GM19193 (cell line): ENCODE measurements around the gene STMP1.

Experiments
- POLR2A ChIP-seq: IDR thresholded peaks from 4 replicates; pipeline ENCODE4 v1.6.1; 2011; ENCODE audit not compliant: insufficient read depth, insufficient read length; ENCODE audit errors: extremely low read depth

The STMP1 gene

DNA sequence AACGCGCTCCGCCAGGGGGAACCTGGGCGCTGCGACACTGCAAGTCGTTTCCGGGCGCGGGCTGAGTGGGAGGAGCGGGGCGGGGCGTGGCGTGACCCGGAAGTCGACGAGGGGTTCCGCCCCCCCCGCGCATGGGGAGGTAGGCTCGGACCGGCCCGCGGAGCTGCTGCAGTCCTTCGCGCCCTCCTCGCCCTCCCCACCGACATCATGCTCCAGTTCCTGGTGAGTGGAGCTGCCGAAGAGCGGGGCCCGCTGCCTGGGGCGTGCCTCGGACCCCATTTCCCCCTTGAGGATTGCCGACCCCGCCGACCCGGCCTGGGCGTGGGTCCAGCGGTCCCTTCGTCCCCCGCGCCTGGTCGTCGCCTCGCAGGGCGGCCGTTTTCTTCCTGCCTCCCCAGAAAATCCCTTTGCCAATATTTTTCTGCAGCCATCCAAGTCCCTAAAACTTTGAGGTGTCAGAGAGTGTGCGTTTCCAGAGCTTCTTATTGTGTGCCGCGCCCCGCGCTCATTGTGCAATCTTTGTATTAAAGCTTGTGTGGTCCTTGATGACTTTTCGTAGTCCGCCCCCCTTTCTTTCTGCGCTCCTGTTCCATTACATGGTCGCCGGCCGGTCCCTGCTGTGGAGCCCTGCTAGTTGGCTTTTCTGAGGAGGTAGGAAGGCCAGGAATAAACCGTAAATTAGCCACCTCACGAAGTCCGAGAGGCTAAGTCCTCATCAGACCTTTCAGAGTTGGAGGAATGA, at the start of gene STMP1:
Gene STMP1 (plus strand): TSS at position 142 of the 742 bp plus-strand sequence.
- peak; percentile 95 for TF ChIP-seq POLR2A

DNA sequence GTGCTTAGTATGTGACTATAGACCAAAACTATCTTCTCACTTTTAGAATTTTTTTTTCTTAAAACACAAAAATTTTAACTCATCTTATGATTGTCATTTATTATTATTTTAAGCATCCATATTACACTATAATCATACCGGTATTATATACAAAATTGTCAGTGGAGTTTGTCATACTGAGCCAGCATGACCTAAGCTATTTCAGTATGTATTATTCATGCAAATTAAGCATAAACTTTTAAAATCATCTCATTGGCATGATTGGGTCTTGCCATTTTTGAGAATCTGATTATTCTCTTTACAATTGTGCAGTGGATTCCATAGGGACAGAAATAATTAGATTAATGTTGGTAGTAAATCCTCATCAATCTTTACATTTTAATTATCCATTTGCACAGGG, 46.2 kb upstream of the STMP1 start:
- no peak for TF ChIP-seq POLR2A

DNA sequence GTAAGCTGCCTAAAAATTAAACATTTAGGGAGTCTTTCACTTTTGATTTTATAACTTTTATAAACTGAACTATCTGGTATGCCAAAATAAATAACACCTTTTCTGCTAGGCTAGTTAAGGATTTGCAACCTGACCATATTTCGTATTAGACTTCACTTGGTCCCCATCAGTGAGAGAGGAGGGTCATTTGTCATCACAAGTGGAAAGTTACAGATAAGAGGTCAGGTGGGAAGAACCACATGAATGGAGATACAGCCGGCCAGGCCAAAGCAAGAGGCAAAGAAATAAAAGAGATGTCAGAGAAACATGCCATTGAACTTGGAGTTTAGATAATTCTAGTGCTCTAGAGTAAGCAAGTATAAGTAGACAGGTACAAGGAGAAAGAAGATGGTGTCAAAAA, 44.5 kb upstream of the STMP1 start:
- no peak for TF ChIP-seq POLR2A

DNA sequence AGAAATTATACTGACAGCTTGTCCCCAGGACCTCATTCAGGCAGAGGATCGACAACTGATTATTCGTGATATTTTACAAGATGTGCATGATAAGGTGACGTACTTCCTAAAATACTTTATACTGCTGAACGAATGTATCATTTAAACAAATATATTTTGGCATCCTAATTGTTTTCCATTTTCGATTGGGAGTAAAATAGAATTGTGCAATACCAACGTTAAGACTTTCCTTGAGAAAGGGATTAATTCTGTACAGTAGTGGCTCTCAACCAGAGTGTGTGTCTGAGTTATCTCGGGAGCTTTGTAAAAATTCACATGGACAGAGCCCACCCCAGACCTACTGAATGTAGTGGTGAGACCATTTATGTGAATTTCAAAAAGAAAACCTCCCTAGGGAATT, 43.8 kb upstream of the STMP1 start:
- TF ChIP-seq POLR2A: no peak

DNA sequence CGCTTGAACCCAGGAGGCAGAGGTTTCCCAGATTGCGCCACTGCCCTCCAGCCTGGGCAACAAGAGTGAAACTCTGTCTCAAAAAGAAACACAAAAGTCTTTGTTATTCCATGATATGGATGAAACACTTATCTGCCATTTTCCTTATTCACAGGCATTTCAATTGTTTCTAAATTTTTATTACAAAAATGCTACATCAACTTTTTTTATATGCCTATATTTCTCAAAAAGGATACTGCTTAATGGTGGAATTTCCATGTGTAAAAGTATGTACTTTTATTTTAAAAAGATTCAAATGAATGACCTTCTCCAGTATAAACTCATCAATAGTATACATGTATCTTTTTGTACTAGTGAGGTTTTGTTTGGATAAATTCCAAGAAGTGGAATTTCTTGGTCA, 41.9 kb upstream of the STMP1 start:
- no peak for TF ChIP-seq POLR2A

DNA sequence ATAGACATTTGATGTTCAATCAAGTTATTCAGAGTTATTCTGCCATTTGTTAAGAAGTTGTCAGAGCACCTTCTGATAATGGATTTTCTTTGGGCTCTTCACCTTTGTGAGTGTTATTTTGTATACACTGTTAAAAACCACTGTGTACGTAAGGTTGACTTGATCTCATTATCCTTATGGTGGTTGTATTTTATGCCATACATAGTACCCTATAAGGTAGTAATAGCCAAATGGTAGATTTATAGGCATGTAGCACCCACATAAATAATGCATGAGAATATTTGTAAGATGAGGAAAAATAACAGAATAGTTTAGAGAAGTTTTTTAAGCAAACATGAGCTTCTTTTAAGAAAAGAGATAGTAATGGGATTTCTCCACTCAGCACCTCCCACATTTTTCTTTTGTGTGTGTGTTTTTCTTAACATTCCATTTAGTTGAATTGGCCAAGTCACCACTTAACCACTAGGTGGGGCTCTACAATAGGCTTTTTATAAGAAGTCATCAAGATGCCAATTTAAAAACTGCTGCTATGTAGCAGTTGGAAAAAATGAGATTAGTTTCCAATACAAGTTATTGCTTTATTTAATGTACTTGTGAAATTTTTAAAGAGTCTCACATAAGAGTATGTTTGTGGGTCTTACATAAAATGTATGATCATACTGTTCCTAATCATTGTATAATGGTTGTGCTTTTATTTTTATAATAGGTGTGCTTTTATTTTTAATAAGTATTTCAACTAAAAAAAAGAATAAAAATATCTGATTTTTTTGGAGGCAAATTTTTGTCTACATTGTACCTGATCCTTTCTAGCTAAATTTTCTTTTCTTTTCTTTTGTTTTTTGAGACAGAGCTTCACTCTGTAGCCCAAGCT, 41.1 kb upstream of the STMP1 start:
- TF ChIP-seq POLR2A: no peak

DNA sequence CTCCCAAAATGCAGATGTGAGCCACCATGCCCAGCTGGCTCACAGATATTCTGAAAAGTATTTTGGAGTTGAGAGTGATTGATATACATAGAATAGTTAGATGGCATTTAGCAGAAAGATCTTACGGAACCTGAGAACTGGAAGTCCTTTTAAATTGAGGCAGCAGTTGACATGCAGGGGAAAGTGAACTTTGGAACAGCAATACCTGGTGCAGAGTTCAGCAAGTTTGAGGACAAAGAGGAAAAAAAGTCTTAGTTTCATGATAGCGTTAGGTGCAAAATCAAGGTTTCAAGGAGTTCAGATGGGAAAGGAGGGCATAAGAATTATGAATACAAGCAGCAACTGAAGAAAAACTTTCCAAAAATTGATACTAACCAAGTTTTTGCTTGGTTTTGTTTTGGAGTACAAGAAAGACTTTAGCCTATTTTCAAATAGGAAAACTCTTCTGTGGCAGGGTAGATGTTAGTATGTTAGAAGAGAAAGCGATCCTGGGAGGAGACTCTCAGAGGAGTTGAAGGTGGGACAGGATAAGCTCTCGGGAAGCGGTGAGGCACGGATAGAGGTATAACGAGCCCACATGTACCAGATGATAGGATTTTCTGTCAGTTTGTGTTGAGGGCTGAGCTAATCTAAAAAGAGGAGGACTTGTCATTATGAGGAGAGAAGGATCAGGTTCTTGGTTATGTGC, 28.0 kb upstream of the STMP1 start:
- no peak for TF ChIP-seq POLR2A

DNA sequence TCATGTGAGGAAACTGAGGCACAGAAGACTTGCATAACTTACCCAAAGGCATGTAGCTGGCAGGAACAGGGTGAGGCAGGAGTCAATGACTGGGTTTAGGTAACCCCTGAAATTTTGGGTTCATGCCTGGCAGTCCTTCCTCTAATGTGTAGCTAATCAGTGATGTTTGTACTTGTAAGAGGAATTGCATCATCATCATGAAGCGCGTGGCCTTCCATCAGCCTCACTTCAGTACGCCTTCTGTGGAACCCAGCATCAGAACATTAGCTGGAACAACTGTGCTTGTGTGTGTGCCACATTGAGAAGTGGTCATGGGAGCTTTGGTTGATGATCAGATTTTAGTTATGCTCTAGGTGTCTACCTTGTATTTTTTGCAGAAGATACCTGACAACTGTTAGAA, 18.2 kb upstream of the STMP1 start:
- no peak for TF ChIP-seq POLR2A

DNA sequence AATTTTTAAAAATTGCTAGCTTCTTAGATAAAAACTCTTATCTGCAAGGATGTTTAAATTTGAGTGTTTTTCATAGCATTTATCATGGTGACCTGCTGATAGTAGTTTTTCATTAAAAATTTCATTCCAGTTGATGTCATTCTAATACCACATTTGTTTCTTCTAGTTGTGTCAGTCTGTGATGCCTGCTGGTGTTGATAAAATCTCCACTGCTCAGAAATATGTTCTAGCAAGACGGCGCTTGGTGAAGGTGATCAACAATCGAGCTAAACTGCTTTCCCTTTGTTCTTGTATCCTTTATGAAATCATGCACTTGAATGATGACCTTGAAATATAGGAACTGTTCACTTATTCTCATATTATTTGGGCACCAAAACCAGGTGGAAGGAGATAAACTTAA, 17.6 kb upstream of the STMP1 start:
- no peak for TF ChIP-seq POLR2A

DNA sequence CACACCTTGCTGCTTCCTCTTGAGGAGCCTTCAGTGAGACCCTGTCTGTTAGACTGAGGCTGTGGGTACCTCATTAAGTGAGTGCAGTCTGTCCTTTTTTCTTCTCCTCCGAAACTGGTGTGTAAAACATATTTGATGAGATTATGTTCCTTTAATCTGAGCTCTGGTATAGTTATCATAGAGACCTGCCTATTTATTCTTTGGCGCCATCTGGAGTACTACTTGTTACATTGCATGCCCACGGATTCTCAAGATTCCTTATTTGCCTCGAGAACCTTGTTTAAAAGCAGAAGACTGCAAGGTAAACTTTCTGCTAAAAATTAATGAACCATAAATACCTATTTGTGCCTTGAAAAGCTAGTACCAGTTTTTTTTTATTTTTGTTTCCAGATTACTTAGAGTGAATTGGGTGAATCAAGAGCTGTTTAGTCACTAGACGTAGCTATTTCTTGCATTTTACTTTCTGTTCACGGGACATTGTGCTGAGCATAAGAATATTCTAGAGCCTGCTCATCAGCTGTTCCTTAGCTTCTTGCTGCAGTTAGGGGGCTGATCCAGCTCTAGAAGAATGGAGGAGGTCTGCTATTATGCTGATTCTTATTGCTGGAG, 16.9 kb upstream of the STMP1 start:
- no peak for TF ChIP-seq POLR2A

DNA sequence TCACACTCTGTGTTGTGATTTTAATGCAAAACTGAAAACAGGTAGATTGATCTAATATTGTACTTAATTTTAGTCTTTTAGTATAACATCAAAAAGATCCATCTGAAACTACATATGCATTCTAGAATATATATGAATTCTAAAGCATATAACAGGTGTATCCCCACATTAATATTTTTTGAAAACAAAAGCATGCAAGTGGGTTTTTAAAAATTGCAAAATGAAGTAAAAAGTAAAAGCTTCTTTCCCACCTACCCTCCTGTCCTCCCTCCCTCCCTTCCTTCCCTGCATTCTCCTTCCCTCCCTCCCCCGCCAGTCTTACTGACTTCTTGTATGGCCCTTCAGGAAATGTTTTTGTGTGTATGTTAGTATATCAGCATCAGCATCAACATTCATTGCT, 14.6 kb upstream of the STMP1 start:
- no peak for TF ChIP-seq POLR2A

DNA sequence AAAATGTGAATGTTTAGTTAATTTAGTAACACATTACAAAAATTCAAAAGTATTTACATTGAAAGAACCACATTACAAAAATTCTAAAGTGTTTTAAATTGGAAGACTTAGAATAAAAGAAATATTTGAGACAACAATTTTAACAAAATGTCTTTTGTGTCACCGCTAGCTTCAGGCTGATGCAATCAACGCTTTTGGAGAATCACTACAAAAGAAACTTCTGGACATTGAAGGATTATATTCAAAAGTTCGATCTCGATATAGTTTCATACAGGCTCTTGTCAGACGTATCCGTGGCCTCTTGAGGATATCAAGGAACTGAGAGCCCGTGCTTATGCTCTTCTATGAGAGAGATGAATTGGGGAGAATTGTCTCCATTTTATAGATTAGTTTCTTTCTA, 14.1 kb upstream of the STMP1 start:
- no peak for TF ChIP-seq POLR2A

DNA sequence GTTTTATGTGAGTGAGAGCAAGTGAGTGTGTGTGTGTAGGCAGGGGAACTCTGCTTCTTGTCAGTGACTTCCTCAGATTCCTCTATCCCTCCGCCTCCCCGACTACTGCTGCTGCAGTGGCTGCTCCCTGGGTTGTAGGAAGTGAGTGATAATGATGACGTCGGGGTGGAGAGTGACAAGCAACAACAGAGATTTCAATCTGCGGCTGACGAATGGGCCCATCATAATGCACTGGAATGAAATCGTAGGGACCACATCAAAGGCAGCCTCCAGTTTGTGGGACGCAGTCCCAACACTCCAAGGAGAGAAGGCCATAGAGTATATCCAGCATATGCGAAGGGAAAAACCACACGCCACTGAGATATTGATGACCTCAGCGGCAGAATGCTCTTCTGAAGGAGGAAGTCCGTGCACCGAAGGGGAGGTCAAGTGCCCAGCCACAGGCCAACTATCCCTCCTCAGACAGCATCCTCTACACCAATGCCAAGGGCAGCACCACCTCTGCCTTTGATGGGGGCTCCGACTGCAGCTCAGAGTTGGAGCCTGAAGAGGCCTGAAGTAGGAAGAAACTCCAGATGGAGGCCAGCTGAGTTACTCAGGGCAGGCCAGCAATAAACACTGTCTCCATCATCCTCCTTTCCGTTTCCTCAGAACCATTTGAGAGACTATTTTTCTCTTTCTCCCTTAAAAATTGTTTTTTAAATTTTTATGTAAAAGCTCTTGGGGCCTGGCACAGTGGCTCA, 11.3 kb upstream of the STMP1 start:
- TF ChIP-seq POLR2A: no peak

DNA sequence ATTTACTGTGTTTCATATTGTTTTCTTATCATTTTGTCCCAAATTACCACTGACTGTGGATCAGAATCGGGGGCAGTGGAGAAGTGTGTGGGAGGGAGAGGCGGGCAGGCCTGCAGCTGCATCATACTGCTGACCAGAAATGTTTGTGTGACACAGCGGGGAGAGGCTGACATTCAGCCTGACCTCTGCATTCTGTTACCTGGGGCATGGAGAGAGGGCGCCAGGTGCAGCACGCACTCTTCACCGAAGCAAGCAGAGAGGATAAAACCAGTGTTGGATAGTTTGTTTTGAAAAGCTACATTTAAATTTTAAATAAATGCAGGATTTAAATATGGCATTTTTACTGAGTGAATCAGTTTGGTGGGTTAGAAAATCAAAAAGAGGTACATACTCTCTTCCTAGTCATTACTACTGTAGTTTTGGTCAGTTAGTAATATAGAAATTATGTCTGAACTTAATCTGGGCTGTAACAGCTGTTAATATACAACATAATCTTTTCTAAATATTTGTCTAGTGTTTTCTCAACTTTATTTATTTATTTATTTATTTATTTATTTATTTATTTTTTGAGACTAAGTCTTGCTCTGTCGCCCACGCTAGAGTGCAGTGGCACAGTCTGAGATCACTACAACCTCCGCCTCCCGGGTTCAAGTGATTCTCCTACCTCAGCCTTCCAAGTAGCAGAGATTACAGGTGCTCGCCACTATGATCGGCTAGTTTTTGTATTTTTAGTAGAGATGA, 8.8 kb upstream of the STMP1 start:
- TF ChIP-seq POLR2A: no peak

DNA sequence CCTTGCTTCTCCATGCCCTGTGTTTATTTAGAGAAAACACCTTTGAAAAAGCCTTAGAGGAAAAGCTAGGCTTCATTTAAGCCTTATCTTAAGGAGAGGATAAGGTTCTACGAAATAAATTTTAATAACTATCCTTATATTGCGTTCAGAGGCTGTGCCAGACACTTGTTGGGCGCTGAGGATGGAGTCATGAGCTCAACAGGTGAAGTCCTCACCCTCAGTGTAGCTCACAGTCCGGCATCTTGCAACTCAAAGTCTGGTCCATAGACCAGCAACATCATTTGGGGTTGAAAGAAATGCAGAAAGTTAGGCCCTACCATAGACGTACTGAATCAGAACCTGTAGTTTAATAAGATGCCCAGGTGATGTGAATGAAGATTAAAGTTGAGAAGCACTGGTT, 3.8 kb upstream of the STMP1 start:
- no peak for TF ChIP-seq POLR2A
